ENCODE measurements around the gene UBTD1. TPM values are rescaled to one million over a fixed set of nuclear protein-coding genes. Genes with fewer than 3 reads are reported as not detected.
A peak's percentile ranks its signal among the peaks of the same experiment; 100 is the strongest.

UBTD1 gene
- total and polyA plus RNA-seq, 4 donors = 26.3 to 70.4 (median 42.9) TPM

- Histone ChIP-seq H3K27ac (ENCODE audit: low read depth in 1 of 2, low read length in 1 of 2) (no peak overlapping the region), H3K9me3 (ENCODE audit: control insufficient read depth in 4 of 4, insufficient read depth in 3 of 4, low read length in 3 of 4) (no peaks in the 10 kb centered on the region), H3K4me1 (ENCODE audit: control insufficient read depth in 5 of 5, insufficient read depth in 5 of 5, low read length in 5 of 5) (peaks cover 0 to 5% (median 0%) of the 10 kb centered on the region in 5 donors), H3K27me3 (ENCODE audit: control insufficient read depth in 3 of 3, insufficient read depth in 3 of 3, low read length in 2 of 3) (no peaks in the 10 kb centered on the region), H3K4me3 (no peak overlapping the region), H3K9ac (ENCODE audit: insufficient read depth in 1 of 2, low read length in 2 of 2) (no peak overlapping the region), H3K36me3 (ENCODE audit: control insufficient read depth in 4 of 4, insufficient read depth in 4 of 4, low read length in 4 of 4) (no peaks in the 10 kb centered on the region)
- no peak for TF ChIP-seq CTCF (IDR thresholded peaks at IDR 0.05; ENCODE audit: control extremely low read depth, extremely low read depth)
- no peak for DNase-seq
- ATAC-seq (ENCODE audit: insufficient read depth, low FRiP score) = no peak
- WGBS, 2 donors = 89 to 91% methylated on average over 6 of the region's 6 CpGs
These were observed 100.5 kb downstream of the UBTD1 start for GRCh38 chr10:97599272-97599619.

- H3K27ac ChIP-seq (ENCODE audit: low read depth in 1 of 2, low read length in 1 of 2) = peak overlapping the region in 1 of 2 donors; percentile 27
- no peak overlapping the region for H3K9ac ChIP-seq (ENCODE audit: insufficient read depth in 1 of 2, low read length in 2 of 2)
- 97 to 100% methylated on average over 1 of the region's 1 CpG for WGBS, 2 donors
- H3K9me3 ChIP-seq (ENCODE audit: control insufficient read depth in 4 of 4, insufficient read depth in 3 of 4, low read length in 3 of 4) = no peaks in the 10 kb centered on the region
- H3K4me3 ChIP-seq = no peak overlapping the region
- no peaks in the 10 kb centered on the region for H3K27me3 ChIP-seq (ENCODE audit: control insufficient read depth in 3 of 3, insufficient read depth in 3 of 3, low read length in 2 of 3)
- ATAC-seq (ENCODE audit: insufficient read depth, low FRiP score) (no peak), DNase-seq (no peak)
- no peaks in the 10 kb centered on the region for H3K36me3 ChIP-seq (ENCODE audit: control insufficient read depth in 4 of 4, insufficient read depth in 4 of 4, low read length in 4 of 4)
- no peak for TF ChIP-seq CTCF (IDR thresholded peaks at IDR 0.05; ENCODE audit: control extremely low read depth, extremely low read depth)
- H3K4me1 ChIP-seq (ENCODE audit: control insufficient read depth in 5 of 5, insufficient read depth in 5 of 5, low read length in 5 of 5) = peaks cover 0 to 5% (median 0%) of the 10 kb centered on the region in 5 donors
These were observed 101.9 kb downstream of the UBTD1 start for GRCh38 chr10:97600616-97601015.

- ATAC-seq (ENCODE audit: insufficient read depth, low FRiP score) (no peak), DNase-seq (no peak)
- Histone ChIP-seq H3K4me1 (ENCODE audit: control insufficient read depth in 5 of 5, insufficient read depth in 5 of 5, low read length in 5 of 5) (peaks cover 0 to 5% (median 0%) of the 10 kb centered on the region in 5 donors), H3K4me3 (no peak overlapping the region), H3K9ac (ENCODE audit: insufficient read depth in 1 of 2, low read length in 2 of 2) (no peak overlapping the region), H3K27me3 (ENCODE audit: control insufficient read depth in 3 of 3, insufficient read depth in 3 of 3, low read length in 2 of 3) (no peaks in the 10 kb centered on the region), H3K27ac (ENCODE audit: low read depth in 1 of 2, low read length in 1 of 2) (peak overlapping the region in 1 of 2 donors; percentile 27), H3K9me3 (ENCODE audit: control insufficient read depth in 4 of 4, insufficient read depth in 3 of 4, low read length in 3 of 4) (no peaks in the 10 kb centered on the region), H3K36me3 (ENCODE audit: control insufficient read depth in 4 of 4, insufficient read depth in 4 of 4, low read length in 4 of 4) (no peaks in the 10 kb centered on the region)
- 86 to 88% methylated on average over 21 of the region's 21 CpGs for WGBS, 2 donors
- no peak for TF ChIP-seq CTCF (IDR thresholded peaks at IDR 0.05; ENCODE audit: control extremely low read depth, extremely low read depth)
These were observed 102.8 kb downstream of the UBTD1 start for GRCh38 chr10:97601268-97602215.

Data from lung (tissue), 12 donors.